HepG2 (cell line): ENCODE results near the gene ANXA2.

Source experiments
- SMARCC2 ChIP-seq: fragments of 450-650 bp; IDR thresholded peaks from 2 replicates; pipeline ENCODE4 v1.6.1; 2017; ENCODE audit warnings: antibody characterized with exemption, mild to moderate bottlenecking
- ZBTB7A ChIP-seq: sonication (generic); formaldehyde crosslinking; IDR thresholded peaks from 2 replicates; pipeline ENCODE4 v1.8.0; 2022; ENCODE audit warnings: mild to moderate bottlenecking, missing genetic modification reagents
- TF ChIP-seq, protein P1 (sequence below): sonication (generic); formaldehyde crosslinking; IDR thresholded peaks from 2 replicates; pipeline ENCODE4 v1.5.0; 2020; ENCODE audit warnings: mild to moderate bottlenecking, missing genetic modification reagents, moderate library complexity

GRCh38 chr15:60396100-60396499, 1.7 kb downstream of the ANXA2 start:
- TF ChIP-seq SMARCC2: no peak
- TF ChIP-seq, protein P1, sequence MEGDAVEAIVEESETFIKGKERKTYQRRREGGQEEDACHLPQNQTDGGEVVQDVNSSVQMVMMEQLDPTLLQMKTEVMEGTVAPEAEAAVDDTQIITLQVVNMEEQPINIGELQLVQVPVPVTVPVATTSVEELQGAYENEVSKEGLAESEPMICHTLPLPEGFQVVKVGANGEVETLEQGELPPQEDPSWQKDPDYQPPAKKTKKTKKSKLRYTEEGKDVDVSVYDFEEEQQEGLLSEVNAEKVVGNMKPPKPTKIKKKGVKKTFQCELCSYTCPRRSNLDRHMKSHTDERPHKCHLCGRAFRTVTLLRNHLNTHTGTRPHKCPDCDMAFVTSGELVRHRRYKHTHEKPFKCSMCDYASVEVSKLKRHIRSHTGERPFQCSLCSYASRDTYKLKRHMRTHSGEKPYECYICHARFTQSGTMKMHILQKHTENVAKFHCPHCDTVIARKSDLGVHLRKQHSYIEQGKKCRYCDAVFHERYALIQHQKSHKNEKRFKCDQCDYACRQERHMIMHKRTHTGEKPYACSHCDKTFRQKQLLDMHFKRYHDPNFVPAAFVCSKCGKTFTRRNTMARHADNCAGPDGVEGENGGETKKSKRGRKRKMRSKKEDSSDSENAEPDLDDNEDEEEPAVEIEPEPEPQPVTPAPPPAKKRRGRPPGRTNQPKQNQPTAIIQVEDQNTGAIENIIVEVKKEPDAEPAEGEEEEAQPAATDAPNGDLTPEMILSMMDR: no peak
- TF ChIP-seq ZBTB7A (CRISPR knock-in tag): no peak
